HG03095 (cell line): ENCODE data around the gene PDE8A.
"Not testable (repeated sequence)": the region's sequence is repeated elsewhere in the genome, so short reads cannot be mapped to it uniquely, and the experiment has no call there.

Source experiments
- ATAC-seq: cut with Tn5 transposase; IDR thresholded peaks from one replicate; pipeline ENCODE4 v1.9.1; 2021; ENCODE audit warnings: moderate library complexity; ENCODE audit not compliant: unreplicated experiment

Gene PDE8A

GRCh38 chr15:84988909-84989644 is 7.4 kb downstream of the PDE8A start:
- ATAC-seq: no peak

- no peak for ATAC-seq
Measured at GRCh38 chr15:84990507-84990906, 8.9 kb downstream of the PDE8A start.

GRCh38 chr15:84991014-84991712 is 9.5 kb downstream of the PDE8A start:
- no peak for ATAC-seq

- ATAC-seq: no peak
Measured at GRCh38 chr15:84992157-84992944, 10.7 kb downstream of the PDE8A start.

DNA sequence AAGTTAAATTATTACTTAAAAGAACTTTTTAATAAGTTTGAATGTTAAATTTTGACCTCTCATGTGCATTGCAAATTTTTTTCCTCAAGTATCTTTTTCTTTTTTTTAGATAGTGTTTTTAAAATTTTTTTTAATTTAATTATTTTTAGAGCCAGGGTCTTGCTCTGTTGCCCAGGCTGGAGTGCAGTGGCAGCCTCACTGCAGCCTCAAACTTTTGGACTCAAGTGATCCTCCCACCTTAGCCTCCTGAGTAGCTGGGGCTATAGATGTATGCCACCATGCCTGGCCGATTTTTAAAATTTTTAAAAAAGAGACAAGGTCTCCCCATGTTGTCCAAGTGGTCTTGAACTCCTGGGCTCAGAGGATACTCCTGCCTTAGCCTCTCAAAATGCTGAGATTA is 14.4 kb downstream of the PDE8A start:
- ATAC-seq: no peak

DNA sequence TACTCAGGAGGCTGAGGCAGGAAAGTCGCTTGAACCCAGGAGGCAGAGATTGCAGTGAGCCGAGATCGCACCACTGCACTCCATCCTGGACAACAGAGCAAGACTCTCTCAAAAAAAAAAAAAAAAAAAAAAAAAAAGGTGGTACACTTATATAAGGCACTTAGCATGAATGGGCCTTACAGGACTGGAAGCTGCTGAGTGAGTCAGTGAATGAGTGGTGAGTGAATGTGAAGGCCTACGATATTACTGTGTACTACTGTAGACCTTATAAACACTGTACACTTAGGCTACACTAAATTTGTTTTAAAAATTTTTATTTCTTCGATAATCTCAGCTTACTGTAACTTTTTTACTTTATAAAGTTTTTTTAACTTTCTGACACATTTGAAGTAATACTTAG is 15.1 kb downstream of the PDE8A start:
- not testable (repeated sequence) for ATAC-seq

GRCh38 chr15:84997214-84997613 is 15.6 kb downstream of the PDE8A start:
- ATAC-seq: not testable (repeated sequence)

DNA sequence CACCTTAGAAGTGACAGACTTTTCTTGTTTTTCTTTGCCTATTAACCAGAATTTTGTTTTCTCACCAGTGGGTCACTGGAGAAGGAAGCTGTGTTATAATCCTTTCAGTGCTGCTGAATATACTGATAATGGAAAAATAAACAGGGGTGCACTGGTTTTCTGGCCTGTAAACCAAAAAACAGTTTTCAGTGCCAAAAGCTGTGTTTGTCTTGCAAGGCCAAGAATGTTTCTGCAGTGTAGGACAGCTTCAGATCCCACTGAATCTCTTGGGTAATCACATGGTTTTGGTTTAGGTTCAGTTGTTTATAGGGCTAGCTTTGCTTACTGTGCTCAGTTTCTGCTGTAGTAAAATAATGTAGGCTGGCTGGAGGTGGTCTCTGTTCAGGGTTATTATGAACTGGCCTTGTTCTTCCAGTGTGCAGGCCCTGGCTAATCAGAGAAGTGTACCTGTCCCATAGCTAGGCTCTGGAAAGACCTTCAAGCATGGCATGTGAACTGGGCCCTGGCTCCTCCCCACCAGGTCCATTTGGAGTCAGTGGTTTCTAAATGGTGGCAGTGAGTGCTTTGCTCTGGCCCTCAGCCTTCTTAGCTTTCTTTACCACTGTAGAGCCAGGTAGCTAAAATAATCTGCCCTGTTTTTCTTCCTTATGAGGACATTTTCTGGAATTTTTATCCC is 18.7 kb downstream of the PDE8A start:
- no peak for ATAC-seq

- ATAC-seq: no peak
Measured at GRCh38 chr15:85000937-85001336, 19.3 kb downstream of the PDE8A start.

DNA sequence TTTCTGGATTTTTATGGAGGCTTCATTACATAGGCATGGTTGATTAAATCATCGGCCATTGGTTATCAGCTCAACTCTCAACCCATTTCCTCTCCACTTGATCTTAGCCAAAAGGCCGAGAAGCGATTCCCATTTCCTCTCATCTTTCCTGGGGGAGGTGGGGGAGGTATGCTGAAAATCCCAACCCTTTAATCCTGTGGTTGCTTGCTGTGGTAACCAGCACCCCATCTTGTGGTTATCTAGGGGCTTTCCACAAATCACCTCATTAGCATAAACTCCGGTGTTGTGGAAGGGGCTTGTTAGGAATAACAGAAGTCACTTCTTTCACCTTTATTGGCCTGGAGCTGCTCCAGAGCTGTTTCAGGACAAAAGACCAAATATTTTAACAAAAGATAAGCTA is 20.9 kb downstream of the PDE8A start:
- no peak for ATAC-seq

- no peak for ATAC-seq
Measured at GRCh38 chr15:85003593-85004312, 22.1 kb downstream of the PDE8A start.

GRCh38 chr15:85004550-85004949 is 22.9 kb downstream of the PDE8A start:
- ATAC-seq: no peak

DNA sequence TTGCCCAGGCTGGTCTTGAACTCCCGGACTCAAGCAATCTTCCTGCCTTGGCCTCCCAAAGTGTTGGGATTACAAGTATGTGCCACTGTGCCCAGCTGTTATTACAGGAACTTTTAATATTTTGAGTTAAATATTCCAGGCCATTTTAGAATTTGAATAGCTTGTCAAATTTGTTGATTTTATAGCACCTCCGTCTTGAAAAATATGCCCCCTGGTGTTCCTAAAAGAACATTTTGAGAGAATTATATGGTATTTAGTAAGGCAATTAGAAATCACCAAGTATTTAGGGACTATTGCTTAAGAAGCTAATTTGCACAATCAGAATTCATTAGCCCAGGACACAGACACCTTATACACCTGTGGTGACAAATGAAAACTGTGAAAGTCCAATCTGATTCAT is 23.7 kb downstream of the PDE8A start:
- no peak for ATAC-seq

DNA sequence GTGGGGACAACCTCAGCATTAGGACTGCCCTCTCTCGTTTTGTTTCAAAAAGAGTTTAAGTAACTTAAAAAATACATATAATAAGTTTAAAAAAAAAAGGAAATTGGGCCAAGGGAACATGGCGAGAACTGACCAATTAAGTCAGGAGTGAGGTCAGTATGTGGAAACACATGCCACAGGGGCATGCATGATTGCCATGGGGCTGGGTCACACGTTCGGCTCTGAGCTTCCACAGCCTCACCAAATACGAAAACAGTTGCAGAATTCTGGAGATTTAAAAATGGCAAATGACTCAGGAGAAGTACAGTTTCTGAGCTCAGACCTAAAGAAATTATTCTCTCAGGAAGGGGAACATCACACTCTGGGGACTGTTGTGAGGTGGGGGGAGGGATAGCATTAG is 24.1 kb downstream of the PDE8A start:
- no peak for ATAC-seq

- ATAC-seq: no peak
Measured at GRCh38 chr15:85006201-85006600, 24.5 kb downstream of the PDE8A start.

DNA sequence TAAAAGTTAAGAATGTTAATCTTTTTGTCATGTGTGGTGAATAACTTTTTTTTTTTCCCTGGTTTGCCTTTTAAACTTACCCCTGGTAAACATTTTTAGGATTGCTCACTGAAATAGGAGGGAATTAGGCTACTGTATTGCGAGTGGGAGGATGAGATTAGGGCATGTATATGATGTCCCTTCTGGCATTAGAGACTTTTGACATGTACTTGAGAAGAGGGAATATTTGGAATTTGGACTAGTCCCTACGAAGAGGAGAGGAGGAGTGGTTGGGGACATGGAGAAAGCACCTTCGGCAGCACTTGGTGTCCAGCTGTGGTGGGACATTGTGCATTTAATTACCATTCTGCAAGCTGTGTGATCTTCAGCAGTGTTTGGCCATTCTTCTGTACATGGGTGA is 25.0 kb downstream of the PDE8A start:
- ATAC-seq: no peak

DNA sequence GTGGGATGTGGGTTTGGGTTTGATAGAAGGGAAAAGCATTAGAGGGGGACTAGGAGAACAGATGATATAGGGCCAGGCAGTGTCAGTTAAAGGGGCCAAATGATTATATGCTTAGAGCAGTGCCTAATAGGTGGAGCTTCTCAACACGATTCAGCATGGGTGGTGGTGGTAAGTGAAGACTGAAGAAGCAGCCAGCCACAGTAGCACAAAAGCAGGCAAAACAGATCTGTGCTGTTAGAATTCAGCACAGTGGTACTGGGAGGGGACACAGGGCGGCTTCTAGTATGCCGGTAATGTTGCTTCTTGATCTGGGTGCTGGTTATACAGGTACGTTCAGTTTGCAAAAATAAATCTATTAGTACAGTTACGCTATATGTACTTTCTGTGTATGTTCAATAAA is 25.5 kb downstream of the PDE8A start:
- ATAC-seq: no peak

GRCh38 chr15:85007741-85008397 is 26.2 kb downstream of the PDE8A start:
- ATAC-seq: no peak

- no peak for ATAC-seq
Measured at GRCh38 chr15:85008474-85009260, 27.0 kb downstream of the PDE8A start.
